SHP77 treated with DMSO at 0.1 percent for 48 hours (cell line): ENCODE measurements around the gene NOX5.

ENCODE experiments used
- DNase-seq: peaks from one replicate; lab custom pipeline; 2025; lab: John Stamatoyannopoulos, UW

NOX5 gene

DNA sequence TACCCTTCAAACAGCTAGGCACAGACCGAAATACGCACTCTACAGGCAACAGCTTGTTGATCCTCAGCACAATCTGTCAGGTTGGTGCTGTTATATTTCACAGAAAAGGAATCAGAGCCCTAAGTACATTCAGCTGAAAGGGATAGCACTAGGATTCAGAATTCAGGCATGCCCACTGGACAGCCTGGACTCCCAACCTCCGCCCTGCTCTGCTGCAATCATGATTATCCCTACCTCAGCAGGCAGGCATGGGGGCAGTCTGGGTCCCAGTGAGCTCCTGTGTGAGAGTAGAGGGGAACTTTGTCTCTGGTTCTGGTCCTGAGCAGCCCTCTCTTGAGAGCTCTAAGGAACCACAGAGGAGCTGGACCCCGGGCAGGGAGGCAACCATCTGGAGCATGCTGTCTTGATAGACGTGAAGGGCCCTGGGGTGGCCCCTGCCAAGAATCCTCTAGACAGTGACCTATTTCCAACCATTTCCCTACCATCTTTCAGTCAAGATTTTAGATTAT is 23.4 kb upstream of the NOX5 start:
- DNase-seq = no peak

DNA sequence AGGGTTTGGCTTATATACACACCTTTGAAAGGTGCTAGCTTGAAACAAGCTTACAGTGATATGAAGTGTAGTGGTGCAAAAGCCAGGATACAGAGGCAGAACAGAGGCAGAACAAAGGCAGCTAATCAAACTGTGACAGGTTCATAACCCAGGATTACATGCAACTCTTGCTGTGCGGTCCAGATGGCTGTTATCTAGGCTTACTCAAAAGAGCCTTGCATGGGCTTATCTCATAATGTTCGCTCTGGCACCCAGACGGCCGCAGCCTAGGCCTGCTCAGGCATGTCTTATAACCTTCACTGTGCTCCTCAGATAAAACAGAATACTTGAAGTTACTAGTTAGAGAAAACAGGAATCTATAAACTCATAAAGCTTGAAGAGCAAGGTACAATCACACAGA is 22.8 kb upstream of the NOX5 start:
- DNase-seq = no peak

DNA sequence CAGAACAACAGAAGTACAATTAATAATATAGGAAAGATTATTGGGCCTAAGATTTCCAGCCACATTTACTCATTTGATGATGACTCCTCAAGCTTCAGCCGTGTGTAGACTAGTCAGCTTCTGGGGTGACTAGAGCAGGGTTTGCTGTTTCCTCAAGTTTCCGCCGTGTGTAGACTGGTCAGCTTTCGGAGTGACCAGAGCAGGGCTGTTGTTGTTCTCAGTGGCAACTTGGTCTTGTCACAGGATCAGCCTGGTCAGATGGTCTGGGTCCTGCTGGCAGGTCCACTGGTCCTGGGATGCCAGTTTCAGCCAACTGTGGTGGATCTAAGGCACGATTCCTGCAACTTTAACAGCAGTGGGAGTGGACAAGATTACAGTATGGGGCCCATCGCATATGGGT is 21.8 kb upstream of the NOX5 start:
- no peak for DNase-seq

DNA sequence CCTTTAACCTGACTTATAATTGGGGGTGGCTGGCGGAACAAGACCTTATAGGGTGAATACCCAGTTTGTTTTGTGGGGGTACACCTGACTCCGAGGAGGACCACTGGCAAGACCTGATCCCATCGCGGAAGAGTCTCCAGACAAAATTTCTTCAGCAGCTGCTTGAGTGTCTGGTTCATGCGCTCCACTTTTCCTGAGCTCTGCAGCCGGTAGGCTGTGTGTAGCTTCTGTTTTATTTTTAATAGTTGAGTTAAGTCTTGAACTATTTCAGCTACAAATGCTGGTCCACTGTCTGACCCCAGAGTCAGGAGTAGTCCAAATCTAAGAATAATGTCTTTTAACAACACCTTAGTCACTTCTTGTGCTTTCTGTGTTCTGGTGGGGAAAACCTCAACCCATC is 21.2 kb upstream of the NOX5 start:
- DNase-seq = no peak

DNA sequence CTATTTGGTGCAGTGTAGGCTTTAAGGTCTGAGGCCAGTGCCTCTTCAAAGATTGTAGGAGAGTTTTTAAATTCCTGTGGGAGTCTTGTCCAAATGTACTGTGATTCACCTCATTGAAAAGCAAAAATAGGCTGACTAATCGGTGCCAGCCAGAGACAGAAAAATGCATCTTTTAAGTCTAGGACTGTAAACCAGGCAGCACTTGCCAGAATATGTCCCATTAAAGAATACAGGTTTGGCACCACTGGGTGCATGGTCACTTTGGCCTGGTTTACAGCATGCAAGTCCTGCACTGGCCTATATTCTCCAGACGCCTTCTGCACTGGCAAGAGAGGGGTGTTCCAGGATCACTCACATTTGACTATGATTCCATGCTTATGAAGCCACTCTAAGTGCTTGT is 20.3 kb upstream of the NOX5 start:
- no peak for DNase-seq

DNA sequence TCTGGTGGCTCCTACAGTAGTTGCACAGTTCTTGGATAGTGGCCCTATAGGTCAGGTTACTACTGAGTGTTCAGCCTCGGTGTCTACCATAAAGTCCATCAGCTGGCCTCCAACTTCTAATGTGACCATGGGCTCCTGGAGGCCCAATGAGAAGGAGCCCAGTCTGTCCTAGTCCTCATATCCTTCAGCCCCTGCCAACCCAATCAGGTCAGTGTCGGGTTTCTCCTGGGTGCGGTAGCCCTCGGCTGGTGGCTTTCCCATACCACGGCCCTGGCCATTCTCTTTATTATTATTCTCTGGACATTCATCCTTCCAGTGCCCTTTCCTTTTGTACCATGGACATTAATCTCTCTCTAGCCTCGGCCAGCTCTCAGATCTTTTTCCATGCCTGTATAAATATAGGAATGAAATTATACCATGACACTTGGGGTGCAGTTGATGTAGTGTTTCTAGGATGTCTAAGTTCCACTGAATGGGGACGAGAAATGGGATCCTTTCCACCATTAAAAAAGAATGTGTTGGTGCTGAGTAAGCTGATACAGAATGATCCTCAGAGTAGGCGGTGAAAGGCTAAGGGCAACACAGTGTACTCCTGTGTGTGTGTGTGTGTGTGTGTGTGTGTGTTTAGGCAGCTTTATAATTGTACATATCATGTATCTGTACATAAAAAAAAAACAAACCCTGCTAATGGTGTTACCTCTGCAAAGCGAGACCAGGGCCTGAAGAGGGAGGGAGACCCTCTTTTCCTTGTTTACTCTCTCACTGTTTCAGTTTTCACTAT is 19.3 kb upstream of the NOX5 start:
- DNase-seq = no peak

DNA sequence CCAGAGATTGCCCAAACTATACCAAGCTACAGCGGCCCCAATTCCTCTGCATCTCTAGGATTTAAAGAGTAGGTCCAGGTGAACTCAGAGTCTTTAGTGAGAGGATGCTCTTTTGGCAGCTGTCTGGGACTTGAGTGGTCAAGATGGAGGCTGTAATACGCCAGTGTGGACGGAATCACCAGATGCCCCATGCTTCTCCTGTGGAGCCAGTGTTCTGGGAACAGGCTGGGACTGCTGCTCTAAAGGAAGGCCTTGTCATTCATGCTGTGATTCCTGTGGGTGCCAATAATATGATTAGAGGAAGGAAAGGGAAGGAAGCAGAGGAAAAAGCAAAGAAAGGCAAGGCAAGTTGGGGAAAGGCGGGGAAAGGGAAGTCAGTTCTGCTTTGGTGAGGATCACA is 17.4 kb upstream of the NOX5 start:
- no peak for DNase-seq

DNA sequence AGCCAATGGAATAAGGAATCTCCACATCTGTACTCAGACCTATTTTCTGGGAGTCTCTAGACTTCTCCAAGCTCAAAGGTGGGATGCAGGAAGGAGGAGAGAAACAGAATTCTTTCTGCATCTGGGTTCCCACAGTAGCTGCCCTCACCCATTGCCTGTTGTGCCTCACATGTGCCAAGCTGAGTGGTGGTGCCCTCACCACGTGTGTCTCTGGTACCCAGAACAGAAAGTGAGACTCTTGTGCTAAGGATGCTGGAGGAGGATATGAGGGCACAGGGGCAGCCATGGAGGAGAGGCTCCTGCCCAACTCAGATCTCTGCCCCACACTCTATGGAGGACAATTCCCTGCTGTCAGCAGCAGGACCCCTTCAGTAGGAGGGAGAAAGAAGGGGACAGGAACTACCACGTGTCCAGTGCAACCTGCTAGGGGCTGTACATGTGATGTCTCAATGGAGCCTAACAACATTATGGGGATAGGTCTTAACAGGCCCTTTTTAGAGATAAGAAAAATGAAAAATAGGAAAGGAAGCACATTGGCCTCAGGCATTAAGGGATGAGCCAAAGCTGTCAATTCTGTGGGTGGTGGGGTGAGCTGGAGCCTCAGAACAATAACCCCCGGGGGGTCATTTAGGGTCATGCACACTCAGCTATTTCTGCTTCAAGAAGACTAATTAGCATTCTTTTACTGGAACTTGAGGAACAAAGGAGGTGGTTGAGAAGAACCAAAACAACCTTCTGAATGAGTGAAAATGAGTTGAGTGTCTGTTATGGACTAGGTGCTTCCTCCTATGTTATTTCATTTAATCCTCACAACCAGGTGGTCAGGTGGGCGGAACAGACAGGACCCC is 16.3 kb upstream of the NOX5 start:
- DNase-seq = no peak

DNA sequence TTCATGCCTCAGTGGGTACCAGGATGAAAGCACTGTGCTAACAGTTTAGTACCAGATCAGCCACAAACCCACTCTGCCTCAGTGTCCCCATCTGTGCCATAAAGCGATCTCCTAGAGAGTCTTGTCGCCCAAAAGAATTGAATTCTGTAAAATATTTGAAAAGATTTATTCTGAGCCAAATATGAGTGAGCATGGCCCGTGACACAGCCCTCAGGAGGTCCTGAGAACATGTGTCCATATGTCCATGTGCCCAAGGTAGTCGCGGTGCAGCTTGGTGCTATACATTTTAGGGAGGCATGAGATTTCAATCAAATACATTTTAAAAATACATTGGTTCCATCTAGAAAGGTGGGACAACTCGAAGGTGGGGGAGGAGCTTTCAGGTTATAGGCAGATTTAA is 15.4 kb upstream of the NOX5 start:
- no peak for DNase-seq

DNA sequence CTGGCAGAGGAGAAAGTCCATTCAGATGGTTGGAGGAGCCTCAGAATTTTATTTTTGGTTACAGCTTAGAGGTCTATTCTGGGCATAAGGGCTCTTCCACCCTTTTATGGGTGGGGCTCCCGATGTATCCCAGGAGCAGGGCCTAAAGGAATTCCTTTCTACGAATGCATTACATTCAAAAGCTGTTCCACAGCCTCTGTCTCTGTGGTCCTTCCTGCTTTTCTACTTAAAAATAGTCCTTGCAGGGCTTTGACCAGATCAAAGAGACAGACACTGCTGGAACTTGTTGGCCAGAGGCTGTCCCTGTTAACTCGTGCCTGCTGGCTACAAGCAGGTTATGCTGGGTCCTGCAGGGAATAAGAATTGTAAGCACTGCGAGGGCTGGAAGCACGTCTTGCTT is 14.4 kb upstream of the NOX5 start:
- DNase-seq = no peak

DNA sequence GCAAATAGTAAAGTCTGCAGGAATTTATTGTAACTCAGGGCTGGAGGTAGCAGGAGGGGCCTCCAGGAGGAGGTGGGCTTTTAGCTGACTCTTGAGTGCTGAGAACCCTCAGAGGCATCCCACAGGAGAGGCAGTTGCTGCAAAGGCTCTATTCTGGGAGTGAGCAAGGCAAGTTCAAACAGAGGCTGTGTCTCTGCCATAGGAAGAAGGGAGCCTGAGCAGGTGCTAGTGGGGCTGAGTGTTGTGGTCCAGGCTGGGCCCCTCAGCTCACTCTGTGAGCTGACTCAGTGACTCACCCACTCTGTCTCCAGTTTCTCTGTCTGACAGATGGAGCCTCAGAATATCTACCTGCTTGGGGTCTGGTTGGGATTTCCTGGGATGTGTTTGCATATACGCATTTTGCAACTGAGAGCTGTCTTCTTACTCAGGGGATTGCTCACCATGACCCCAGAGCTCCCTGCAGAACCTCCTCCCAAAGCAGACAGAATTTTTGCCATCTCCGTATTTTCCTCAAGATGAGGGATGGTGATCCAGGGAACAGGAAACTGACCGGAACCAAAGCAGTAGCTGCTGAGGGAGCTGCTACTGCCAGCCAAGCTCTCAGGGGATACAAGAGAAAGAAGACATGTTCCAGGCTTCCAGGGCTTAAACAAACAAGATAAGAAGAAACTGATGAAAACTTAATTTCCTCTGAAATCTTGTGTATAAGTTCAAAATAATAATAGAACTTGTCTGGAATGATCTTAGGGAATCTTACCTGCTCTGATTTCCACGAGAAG is 13.6 kb upstream of the NOX5 start:
- no peak for DNase-seq

DNA sequence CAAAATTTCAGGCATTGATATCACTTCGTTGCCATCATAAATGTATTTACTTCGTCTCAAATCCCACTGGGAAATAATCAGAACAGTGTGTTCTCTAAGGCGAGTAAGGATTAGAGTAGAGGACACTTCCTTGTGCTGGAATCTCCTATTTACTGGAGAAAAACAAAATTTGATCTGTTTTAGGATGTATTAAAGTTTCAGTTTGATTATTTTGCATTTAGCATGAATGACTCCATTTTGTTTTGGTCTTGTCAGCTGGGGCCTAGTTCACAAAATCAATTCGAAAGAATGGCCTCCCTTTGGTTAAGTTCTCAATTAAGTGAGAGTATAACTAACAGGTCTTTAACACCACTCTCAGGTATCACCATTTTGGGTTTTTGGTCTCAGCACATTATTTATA is 11.7 kb upstream of the NOX5 start:
- DNase-seq = no peak

DNA sequence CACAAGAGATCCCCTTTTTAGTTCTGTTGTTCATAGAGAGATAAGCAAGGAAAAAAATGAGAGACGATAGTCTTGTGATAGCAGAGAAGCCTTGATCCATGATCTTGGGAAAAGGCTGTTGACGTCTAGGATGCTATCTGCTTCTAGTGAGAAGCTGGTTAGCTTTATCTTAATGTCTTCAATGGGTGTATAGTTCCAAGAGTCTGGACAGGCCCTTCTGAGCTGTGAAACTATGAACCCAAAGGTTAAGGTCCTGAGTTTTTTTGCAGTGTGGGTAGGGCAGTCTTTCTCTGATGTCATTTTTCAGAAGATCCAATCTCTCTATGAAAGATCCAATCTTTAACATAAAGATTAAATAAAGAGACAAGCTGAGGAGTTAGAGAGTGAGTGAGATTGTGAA is 10.5 kb upstream of the NOX5 start:
- DNase-seq = no peak

DNA sequence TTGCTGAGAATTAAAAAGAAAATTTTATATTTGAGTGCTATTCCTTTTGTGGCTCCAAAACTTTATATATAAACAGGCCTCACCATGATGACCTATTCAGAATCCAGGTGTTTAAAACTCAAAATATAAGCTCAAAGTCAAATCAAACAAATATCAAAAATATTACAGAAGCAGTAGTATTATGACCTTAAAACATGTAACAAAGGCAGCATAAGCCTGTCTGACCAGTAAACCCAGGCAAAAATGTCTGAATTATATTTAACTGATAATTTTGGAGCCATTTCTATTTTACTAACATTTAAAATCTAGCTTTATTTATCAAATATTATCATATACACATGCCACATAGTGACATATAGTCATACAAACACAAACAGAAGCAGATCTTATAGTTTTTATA is 6.4 kb upstream of the NOX5 start:
- DNase-seq = no peak

DNA sequence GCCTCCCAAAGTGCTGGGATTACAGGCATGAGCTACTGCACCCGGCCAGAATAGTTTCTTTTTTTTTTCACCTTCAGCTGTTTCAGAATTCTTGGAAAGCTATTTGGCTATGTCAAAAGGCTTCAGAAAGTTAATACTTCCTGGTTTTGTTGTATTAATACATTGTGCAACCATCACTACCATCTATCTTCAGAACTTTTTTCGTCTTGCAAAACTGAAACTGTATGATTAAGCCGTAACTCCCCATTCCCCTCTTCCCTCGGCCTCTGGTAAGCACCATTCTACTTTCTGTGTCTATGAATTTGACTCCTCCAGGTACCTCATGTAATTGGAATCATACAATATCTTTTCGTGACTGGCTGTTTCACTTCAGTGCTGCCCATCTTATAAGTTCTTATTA is 5.2 kb upstream of the NOX5 start:
- DNase-seq = no peak

DNA sequence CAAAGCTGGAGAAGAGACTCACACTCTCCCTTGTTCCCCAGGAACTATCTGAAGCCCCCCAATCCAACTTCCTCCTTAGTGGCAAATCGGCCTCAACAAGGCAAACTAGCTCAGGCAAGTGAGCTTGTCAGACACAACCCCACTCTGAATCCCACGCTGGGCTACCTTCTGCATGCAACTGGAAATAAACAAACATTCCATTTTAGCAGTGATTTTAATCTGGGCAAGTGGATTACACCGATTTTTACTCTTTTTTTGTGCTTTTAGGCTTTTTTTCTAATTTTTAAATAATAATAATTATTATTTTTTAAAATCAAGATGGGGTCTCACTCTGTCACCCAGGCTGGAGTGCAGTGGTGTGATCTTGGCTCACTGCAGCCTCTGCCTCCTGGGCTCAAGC is 2.9 kb upstream of the NOX5 start:
- DNase-seq = no peak

DNA sequence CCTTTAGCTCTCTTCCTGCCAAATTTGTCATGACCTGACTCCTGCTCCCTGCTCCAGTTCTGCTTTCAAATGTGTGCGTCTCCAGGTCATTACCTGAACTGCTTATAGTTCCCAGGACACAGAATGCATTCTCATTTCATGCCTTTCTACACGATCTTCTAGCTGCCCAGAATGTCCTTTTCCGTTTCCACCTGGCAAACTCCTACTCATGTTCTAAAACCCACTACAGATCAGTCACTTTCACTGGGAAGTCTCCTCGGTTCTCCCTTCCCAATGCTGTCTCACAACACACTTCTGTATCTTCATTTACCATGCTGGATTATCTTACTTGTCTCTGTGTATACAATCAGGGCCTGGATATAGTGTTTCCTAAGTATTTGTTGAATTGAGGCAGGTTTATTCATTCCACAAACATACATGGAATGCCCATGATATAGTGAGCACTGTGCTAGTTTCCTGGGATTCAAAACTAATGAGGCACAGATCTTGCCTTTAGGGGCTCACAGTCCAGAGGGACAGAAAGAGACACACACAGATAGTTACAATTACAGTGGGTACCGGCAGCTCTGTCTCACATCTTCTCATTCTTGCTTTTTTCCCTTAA is 1.6 kb upstream of the NOX5 start:
- no peak for DNase-seq

DNA sequence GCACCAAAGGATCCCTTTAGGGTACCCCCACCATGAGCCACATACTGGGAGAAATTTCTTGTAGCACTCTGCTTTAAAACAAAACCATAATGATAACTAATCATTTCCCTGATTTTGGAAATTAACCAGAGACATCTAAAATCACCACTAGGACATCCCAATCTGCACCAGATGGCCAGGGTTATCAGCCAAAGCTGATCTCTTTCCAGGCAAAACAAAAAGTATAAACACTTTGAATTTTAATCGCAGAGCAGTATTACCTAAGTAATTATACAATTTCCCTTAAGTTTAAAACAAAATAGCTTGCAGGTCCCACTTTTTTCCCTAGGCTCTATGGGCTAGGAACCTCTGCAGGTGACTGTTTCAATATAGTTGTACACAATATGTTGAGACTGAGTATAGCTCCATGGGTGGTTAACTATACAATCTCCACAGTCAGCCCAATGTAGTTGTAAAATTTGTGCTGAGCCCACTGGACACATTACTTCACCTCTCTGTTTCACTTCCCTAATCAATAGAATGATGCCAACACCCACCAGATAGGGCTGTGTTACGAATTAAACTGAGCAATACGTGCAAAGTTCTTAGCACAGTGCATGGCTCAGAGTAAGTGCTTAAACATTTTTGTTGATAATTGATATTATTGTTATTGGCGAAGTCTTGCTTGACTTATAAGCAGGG is 629 bp upstream of the NOX5 start:
- DNase-seq = no peak

DNA sequence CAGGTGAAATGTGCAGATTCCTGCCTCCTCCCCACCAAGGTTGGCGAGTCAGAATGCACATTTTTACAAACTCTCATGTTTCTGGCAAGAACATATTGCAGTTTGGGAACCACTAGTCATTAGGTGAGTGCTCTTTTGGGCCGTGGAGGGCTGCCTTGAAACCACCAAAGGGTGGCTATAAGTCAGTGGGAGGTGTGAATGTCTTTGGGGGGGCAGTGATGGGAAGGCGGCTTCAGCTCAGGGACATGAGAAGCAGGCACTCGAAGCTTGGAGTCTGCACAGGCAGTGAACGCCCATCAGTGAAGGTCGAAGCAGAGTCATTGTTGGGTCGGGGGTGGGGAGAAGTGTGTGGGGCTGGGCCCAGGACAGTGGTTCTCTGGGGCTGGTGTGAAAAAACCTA is 1.1 kb downstream of the NOX5 start:
- DNase-seq = no peak

DNA sequence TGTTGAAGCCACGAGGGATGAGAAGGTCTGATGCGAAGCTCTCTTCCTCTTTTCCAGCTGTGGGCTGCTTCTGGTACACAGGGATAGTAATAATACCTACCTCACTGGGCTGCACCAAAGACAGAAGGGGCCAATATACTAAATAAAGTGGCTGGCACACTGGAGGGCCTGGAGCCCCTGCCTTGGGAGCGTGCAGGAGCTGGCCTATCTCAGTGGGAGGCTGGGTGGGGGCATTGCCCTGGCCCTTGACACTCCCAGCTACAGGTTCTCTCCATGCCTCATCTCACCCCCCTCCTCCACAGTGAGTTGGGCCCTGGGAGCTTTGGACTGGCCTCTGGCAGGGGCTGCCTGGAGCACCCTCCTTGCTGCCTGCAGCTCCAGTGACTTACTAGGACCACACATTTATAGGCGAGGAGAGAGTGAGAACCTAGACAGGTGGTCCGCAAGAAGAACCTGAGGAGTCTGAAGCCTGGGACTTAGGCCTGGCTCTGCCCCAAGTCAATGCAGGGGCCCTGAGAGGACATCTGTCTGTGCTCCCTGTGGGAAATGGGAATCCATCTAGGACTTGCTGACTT is 1.6 kb downstream of the NOX5 start:
- DNase-seq = no peak

DNA sequence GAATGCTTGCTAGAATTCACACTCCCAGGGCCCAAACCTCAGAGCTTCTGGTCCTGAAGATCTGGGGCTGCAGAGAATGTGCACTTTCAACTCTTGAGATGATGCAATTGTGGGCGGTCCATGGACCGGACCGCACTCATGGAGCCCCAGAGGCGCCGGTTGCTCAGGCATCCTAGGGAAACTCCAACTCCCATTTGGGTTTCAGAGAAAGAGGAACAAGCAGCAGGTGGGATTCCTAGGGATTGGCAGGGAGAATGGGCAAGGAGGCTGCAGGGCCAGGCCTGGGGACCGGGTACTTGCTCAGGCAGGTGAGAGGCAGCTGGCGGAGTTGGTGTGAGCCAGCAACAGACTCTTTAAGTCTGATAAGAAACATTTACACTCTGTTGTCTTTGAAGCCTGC is 3.5 kb downstream of the NOX5 start:
- DNase-seq = no peak
